Glutamatergic neuron (in vitro differentiated cells): ENCODE results near the gene CLCNKA. TPM values are rescaled to one million over a fixed set of nuclear protein-coding genes. Genes with fewer than 3 reads are reported as not detected.

Experiments used
- DNase-seq: peaks from one replicate; pipeline ENCODE4 v3.0.0; 2022
- H3K27ac Mint-ChIP-seq: one replicate; pipeline ENCODE4 v1.8.0; 2020; ENCODE audit warnings: mild to moderate bottlenecking, mixed read lengths, inconsistent platforms; ENCODE audit not compliant: unreplicated experiment
- H3K27me3 Mint-ChIP-seq: one replicate; pipeline ENCODE4 v1.8.0; 2020; ENCODE audit warnings: mild to moderate bottlenecking, moderate library complexity, mixed read lengths, inconsistent platforms; ENCODE audit not compliant: unreplicated experiment
- H3K36me3 Mint-ChIP-seq: one replicate; pipeline ENCODE4 v1.8.0; 2020; ENCODE audit warnings: mild to moderate bottlenecking, mixed read lengths, inconsistent platforms; ENCODE audit not compliant: unreplicated experiment
- H3K4me1 Mint-ChIP-seq: one replicate; pipeline ENCODE4 v1.8.0; 2020; ENCODE audit warnings: mild to moderate bottlenecking, low read depth, mixed read lengths, inconsistent platforms; ENCODE audit not compliant: unreplicated experiment
- H3K4me3 Mint-ChIP-seq: one replicate; pipeline ENCODE4 v1.8.0; 2020; ENCODE audit warnings: mild to moderate bottlenecking, mixed read lengths, inconsistent platforms; ENCODE audit not compliant: unreplicated experiment
- H3K9me3 Mint-ChIP-seq: one replicate; pipeline ENCODE4 v1.8.0; 2020; ENCODE audit warnings: mild to moderate bottlenecking, moderate library complexity, mixed read lengths, inconsistent platforms; ENCODE audit not compliant: unreplicated experiment
- CTCF ChIP-seq: fragments of 200-600 bp; sonication (generic); IDR thresholded peaks from one replicate; pipeline ENCODE4 v1.5.0; 2021; ENCODE audit not compliant: partially characterized antibody, unreplicated experiment
- total RNA-seq: library from RNA; stranded (reverse); fragmentation: NEBNext Ultra II Directional; extraction: Animal tissue kit (Norgen Biotek cat#: 25700); gene quantifications from one replicate; pipeline ENCODE4 v1.2.1, GENCODE V29; 2021; ENCODE audit not compliant: unreplicated experiment

Gene CLCNKA
- total RNA-seq, 1 donor from 2014 or later = 0.34 TPM

- Mint-ChIP-seq H3K36me3 (no peaks in the 10 kb centered on the region), H3K27ac (no peak overlapping the region), H3K27me3 (peaks cover 12% of the 10 kb centered on the region), H3K9me3 (peaks cover 6% of the 10 kb centered on the region), H3K4me3 (no peak overlapping the region), H3K4me1 (peaks cover 8% of the 10 kb centered on the region)
- DNase-seq = peak; percentile 55
- no peak for TF ChIP-seq CTCF
Observed at GRCh38 chr1:16072616-16073484, 51.0 kb downstream of the CLCNKA start.

- peak within 1 kb of the TSS; percentile 73 for H3K27ac Mint-ChIP-seq
- H3K27me3 Mint-ChIP-seq = peaks cover 12% of the 10 kb centered on the region
- H3K9me3 Mint-ChIP-seq = peaks cover 6% of the 10 kb centered on the region
- peak; percentile 67 for DNase-seq
- H3K4me3 Mint-ChIP-seq = peak within 1 kb of the TSS; percentile 78
- H3K36me3 Mint-ChIP-seq = no peaks in the 10 kb centered on the region
- peak; percentile 50 for TF ChIP-seq CTCF
- peaks cover 6% of the 10 kb centered on the region for H3K4me1 Mint-ChIP-seq
Observed at GRCh38 chr1:16073490-16074119, 51.8 kb downstream of the CLCNKA start, which contains the start of gene FAM131C. Gene FAM131C, minus strand, starts transcription at chr1:16073651. Its CDS starts 209 bp downstream, at chr1:16073442.

- Mint-ChIP-seq H3K4me3 (peak overlapping the region; percentile 78), H3K9me3 (peaks cover 6% of the 10 kb centered on the region), H3K36me3 (no peaks in the 10 kb centered on the region), H3K4me1 (peaks cover 6% of the 10 kb centered on the region), H3K27ac (no peak overlapping the region), H3K27me3 (peaks cover 12% of the 10 kb centered on the region)
- DNase-seq = no peak
- no peak for TF ChIP-seq CTCF
Observed at GRCh38 chr1:16074217-16074616, 52.4 kb downstream of the CLCNKA start.

GRCh38 chr1:16075337-16076030, 53.6 kb downstream of the CLCNKA start:
- Mint-ChIP-seq H3K4me3 (no peak overlapping the region), H3K9me3 (peaks cover 4% of the 10 kb centered on the region), H3K27ac (no peak overlapping the region), H3K36me3 (no peaks in the 10 kb centered on the region), H3K4me1 (peaks cover 6% of the 10 kb centered on the region), H3K27me3 (peaks cover 11% of the 10 kb centered on the region)
- TF ChIP-seq CTCF = no peak
- no peak for DNase-seq
